Embryonic facial prominence (tissue), 1 donor: ENCODE results near the gene EFCAB13.

ENCODE experiments used
- DNase-seq: peaks from one replicate; pipeline ENCODE4 v3.0.0-alpha.2; 2016; ENCODE audit errors: extremely low spot score

EFCAB13 gene

GRCh38 chr17:47323382-47324223 lies at the start of gene EFCAB13:
TSS of gene EFCAB13 (plus strand) at chr17:47323955. CDS start at chr17:47328354, 4,399 bp downstream.
- peak; percentile 53 for DNase-seq

GRCh38 chr17:47274319-47275069 lies 49.3 kb upstream of the EFCAB13 start:
- DNase-seq: no peak

- DNase-seq: peak; percentile 59
Observed at GRCh38 chr17:47275245-47275984, 48.3 kb upstream of the EFCAB13 start.

- no peak for DNase-seq
Observed at GRCh38 chr17:47276444-47276843, 47.3 kb upstream of the EFCAB13 start.

GRCh38 chr17:47276868-47277267 lies 46.9 kb upstream of the EFCAB13 start:
- DNase-seq: peak; percentile 38

GRCh38 chr17:47277921-47278320 lies 45.8 kb upstream of the EFCAB13 start:
- DNase-seq: no peak

- DNase-seq: no peak
Observed at GRCh38 chr17:47278561-47278960, 45.2 kb upstream of the EFCAB13 start.

GRCh38 chr17:47279062-47279801 lies 44.5 kb upstream of the EFCAB13 start:
- no peak for DNase-seq

GRCh38 chr17:47280072-47280811 lies 43.5 kb upstream of the EFCAB13 start:
- DNase-seq: no peak

- DNase-seq: no peak
Observed at GRCh38 chr17:47281216-47281615, 42.5 kb upstream of the EFCAB13 start.

- no peak for DNase-seq
Observed at GRCh38 chr17:47285003-47285402, 38.8 kb upstream of the EFCAB13 start.

- DNase-seq: no peak
Observed at GRCh38 chr17:47286198-47286914, 37.4 kb upstream of the EFCAB13 start.

- DNase-seq: no peak
Observed at GRCh38 chr17:47287068-47287467, 36.7 kb upstream of the EFCAB13 start.

GRCh38 chr17:47287639-47288038 lies 36.1 kb upstream of the EFCAB13 start:
- no peak for DNase-seq

- DNase-seq: no peak
Observed at GRCh38 chr17:47288531-47289116, 35.1 kb upstream of the EFCAB13 start.

GRCh38 chr17:47289302-47289701 lies 34.5 kb upstream of the EFCAB13 start:
- DNase-seq: no peak

GRCh38 chr17:47290870-47291241 lies 32.9 kb upstream of the EFCAB13 start:
- no peak for DNase-seq

GRCh38 chr17:47291242-47291873 lies 32.4 kb upstream of the EFCAB13 start:
- no peak for DNase-seq

GRCh38 chr17:47292206-47292605 lies 31.5 kb upstream of the EFCAB13 start:
- DNase-seq: no peak
